Uterus (tissue), 4 donors: ENCODE results near the gene MTHFD2L. TPM values are rescaled to one million over a fixed set of nuclear protein-coding genes. Genes with fewer than 3 reads are reported as not detected.

Experiments used
- DNase-seq, 2 donors: peaks; one replicate each; pipeline ENCODE4 v3.0.0-alpha.2; 2019 to 2020
- H3K27ac ChIP-seq, 2 donors: fragments of 200-600 bp; sonication (generic); 1 replicate in 1 of 2; 2 replicates in 1 of 2; pipeline ENCODE4 v1.5.1; 2016 to 2018
- H3K27me3 ChIP-seq, 2 donors: fragments of 200-600 bp; sonication (generic); one replicate each; pipeline ENCODE4 v1.5.1; 2018 to 2019; ENCODE audit warnings: control low read depth in 1 of 2
- H3K36me3 ChIP-seq, 2 donors: fragments of 200-600 bp; sonication (generic); one replicate each; pipeline ENCODE4 v1.5.1; 2019; ENCODE audit warnings: control low read depth in 1 of 2
- H3K4me1 ChIP-seq, 2 donors: fragments of 200-600 bp; sonication (generic); one replicate each; pipeline ENCODE4 v1.5.1; 2018 to 2019; ENCODE audit warnings: control low read depth in 1 of 2
- H3K4me3 ChIP-seq, 2 donors: fragments of 200-600 bp; sonication (generic); 1 replicate in 1 of 2; 2 replicates in 1 of 2; pipeline ENCODE4 v1.5.1; 2018 to 2019; ENCODE audit warnings: mild to moderate bottlenecking in 1 of 2
- H3K9me3 ChIP-seq, 2 donors: fragments of 200-600 bp; sonication (generic); one replicate each; pipeline ENCODE4 v1.5.1; 2019; ENCODE audit warnings: control low read depth in 1 of 2
- CTCF ChIP-seq, 4 experiments: fragments of 200-600 bp in 2 of 4; fragments of 450-650 bp in 2 of 4; sonication (generic) in 2 of 4; IDR thresholded peaks; one replicate each; pipeline ENCODE4 v1.5.1; 2016 to 2019; ENCODE audit warnings: antibody characterized with exemption in 4 of 4, mild to moderate bottlenecking in 2 of 4, moderate library complexity in 1 of 4
- POLR2A ChIP-seq, 2 donors: fragments of 450-650 bp; IDR thresholded peaks; one replicate each; pipeline ENCODE4 v1.6.1; 2016; ENCODE audit warnings: antibody characterized with exemption in 2 of 2, mild to moderate bottlenecking in 1 of 2, moderate library complexity in 1 of 2
- intact Hi-C: fragments of 100-400 bp; cut with DNase I; formaldehyde crosslinking; loops from one replicate; pipeline ENCODE4 v1.15.1; 2023; ENCODE audit warnings: low total_unique reads
- total RNA-seq, 4 donors: library from RNA; depleted of rRNA in 3 of 4; stranded (reverse); fragments of >200 nt in 3 of 4; gene quantifications; one replicate each; pipeline versions ENCODE4 v1.1.0 to v1.2.4, GENCODE V29; 2014 to 2023
- donor health status: DM: yes; HTN: yes; CAD: no.

MTHFD2L gene
- total RNA-seq, 4 donors from 2014 or later, result 2.4 to 32.5 (median 12.9) TPM

GRCh38 chr4:74294681-74295080, 136.8 kb downstream of the MTHFD2L start:
- DNase-seq, result no peak
- no peak overlapping the region for H3K4me3 ChIP-seq
- no peaks in the 10 kb centered on the region for H3K4me1 ChIP-seq
- intact Hi-C loops, result no loop called here
- TF ChIP-seq POLR2A (IDR thresholded peaks at IDR 0.05) (no peak), CTCF (IDR thresholded peaks at IDR 0.05) (no peak)
- no peak overlapping the region for H3K27ac ChIP-seq
- H3K36me3 ChIP-seq, result no peaks in the 10 kb centered on the region
- H3K9me3 ChIP-seq, result no peaks in the 10 kb centered on the region
- H3K27me3 ChIP-seq, result no peaks in the 10 kb centered on the region

GRCh38 chr4:74297539-74297938, 139.6 kb downstream of the MTHFD2L start:
- TF ChIP-seq POLR2A (IDR thresholded peaks at IDR 0.05) (no peak), CTCF (IDR thresholded peaks at IDR 0.05) (no peak)
- no peaks in the 10 kb centered on the region for H3K36me3 ChIP-seq
- no peak overlapping the region for H3K27ac ChIP-seq
- no peaks in the 10 kb centered on the region for H3K9me3 ChIP-seq
- no peak overlapping the region for H3K4me3 ChIP-seq
- no peaks in the 10 kb centered on the region for H3K27me3 ChIP-seq
- no peaks in the 10 kb centered on the region for H3K4me1 ChIP-seq
- intact Hi-C loops, result no loop called here
- DNase-seq, result no peak

- Histone ChIP-seq H3K27ac (no peak overlapping the region), H3K27me3 (no peaks in the 10 kb centered on the region), H3K4me1 (no peaks in the 10 kb centered on the region), H3K4me3 (no peak overlapping the region), H3K36me3 (no peaks in the 10 kb centered on the region), H3K9me3 (no peaks in the 10 kb centered on the region)
- TF ChIP-seq POLR2A (IDR thresholded peaks at IDR 0.05), result no peak
- no peak for TF ChIP-seq CTCF (IDR thresholded peaks at IDR 0.05)
- intact Hi-C loops, result no loop called here
- DNase-seq, result no peak
Observed at GRCh38 chr4:74304095-74304625, 146.2 kb downstream of the MTHFD2L start.

- Histone ChIP-seq H3K4me1 (no peaks in the 10 kb centered on the region), H3K27ac (no peak overlapping the region), H3K4me3 (no peak overlapping the region), H3K27me3 (no peaks in the 10 kb centered on the region), H3K9me3 (no peaks in the 10 kb centered on the region), H3K36me3 (no peaks in the 10 kb centered on the region)
- TF ChIP-seq POLR2A (IDR thresholded peaks at IDR 0.05), result no peak
- TF ChIP-seq CTCF (IDR thresholded peaks at IDR 0.05), result no peak
- DNase-seq, result no peak
- intact Hi-C loops, result no loop called here
Observed at GRCh38 chr4:74305000-74305399, 147.1 kb downstream of the MTHFD2L start.

GRCh38 chr4:74307170-74307569, 149.3 kb downstream of the MTHFD2L start:
- intact Hi-C loops, result no loop called here
- Histone ChIP-seq H3K27me3 (no peaks in the 10 kb centered on the region), H3K36me3 (no peaks in the 10 kb centered on the region), H3K27ac (no peak overlapping the region), H3K9me3 (no peaks in the 10 kb centered on the region), H3K4me3 (no peak overlapping the region), H3K4me1 (no peaks in the 10 kb centered on the region)
- no peak for TF ChIP-seq CTCF (IDR thresholded peaks at IDR 0.05)
- TF ChIP-seq POLR2A (IDR thresholded peaks at IDR 0.05), result no peak
- no peak for DNase-seq
